ENCODE data around the gene CADM2. TPM values are rescaled to one million over a fixed set of nuclear protein-coding genes. Genes with fewer than 3 reads are reported as not detected.

The CADM2 gene
- total RNA-seq, 2 experiments from 2014 or later, result not detected

DNA sequence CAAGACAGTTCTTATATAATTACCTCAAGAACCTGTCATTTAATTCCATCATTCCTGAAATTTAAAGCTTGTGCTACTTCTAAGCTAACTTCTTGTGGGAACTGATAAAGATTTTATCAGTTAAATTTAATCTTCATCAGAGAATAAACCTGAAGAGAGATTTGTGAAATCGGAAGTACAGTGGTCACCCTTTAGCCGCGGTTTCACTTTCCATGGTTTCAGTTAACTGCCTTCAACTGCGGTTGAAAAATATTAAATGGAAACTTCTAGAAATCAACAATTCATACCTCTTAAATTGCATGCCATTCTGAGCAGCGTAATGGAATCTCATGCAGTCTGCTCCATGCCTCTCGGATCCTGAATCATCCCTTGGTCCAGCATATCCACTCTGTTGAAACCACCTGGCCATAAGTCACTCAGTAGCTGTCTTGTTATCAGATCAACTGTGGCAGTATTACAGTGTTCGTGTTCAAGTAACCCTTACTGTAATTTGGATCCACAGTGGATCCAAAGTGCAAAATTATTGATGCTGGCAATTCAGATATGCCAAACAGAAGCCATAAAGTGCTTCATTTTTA lies 626.1 kb downstream of the CADM2 start:
- H3K9me3 Mint-ChIP-seq, result no peaks in the 10 kb centered on the region
- no peak overlapping the region for H3K27ac Mint-ChIP-seq
- CTCF ChIA-PET, result no interaction called here
- H3K36me3 Mint-ChIP-seq (ENCODE audit: low read depth), result no peaks in the 10 kb centered on the region
- H3K4me1 Mint-ChIP-seq (ENCODE audit: low read depth), result no peaks in the 10 kb centered on the region
- no peak overlapping the region for H3K4me3 Mint-ChIP-seq
- no peak for DNase-seq
- no peaks in the 10 kb centered on the region for H3K27me3 Mint-ChIP-seq (ENCODE audit: low read depth)
- intact Hi-C loops (cut with micrococcal nuclease), result no loop called here

DNA sequence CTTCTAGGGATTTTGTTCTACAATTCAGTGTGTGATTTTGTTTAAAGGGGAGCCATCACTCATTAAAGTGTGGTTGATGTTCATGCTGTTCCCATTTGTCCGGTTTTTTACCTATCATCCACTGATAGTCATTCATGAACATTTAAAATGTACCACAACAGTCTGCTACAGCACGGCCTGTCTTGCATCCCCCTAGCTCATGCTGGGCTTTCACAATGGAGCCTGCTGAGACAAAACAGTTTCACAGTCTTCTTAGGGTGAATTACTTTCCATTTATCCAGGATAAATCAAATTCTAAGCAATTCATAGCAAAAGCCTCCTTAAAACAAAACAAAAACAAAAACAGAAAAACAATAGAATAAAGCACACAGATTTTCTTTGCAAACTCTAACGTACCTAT lies 627.2 kb downstream of the CADM2 start:
- H3K27ac Mint-ChIP-seq, result no peak overlapping the region
- CTCF ChIA-PET, result no interaction called here
- no peaks in the 10 kb centered on the region for H3K27me3 Mint-ChIP-seq (ENCODE audit: low read depth)
- DNase-seq, result no peak
- intact Hi-C loops (cut with micrococcal nuclease), result no loop called here
- no peaks in the 10 kb centered on the region for H3K36me3 Mint-ChIP-seq (ENCODE audit: low read depth)
- H3K9me3 Mint-ChIP-seq, result no peaks in the 10 kb centered on the region
- H3K4me1 Mint-ChIP-seq (ENCODE audit: low read depth), result no peaks in the 10 kb centered on the region
- no peak overlapping the region for H3K4me3 Mint-ChIP-seq

DNA sequence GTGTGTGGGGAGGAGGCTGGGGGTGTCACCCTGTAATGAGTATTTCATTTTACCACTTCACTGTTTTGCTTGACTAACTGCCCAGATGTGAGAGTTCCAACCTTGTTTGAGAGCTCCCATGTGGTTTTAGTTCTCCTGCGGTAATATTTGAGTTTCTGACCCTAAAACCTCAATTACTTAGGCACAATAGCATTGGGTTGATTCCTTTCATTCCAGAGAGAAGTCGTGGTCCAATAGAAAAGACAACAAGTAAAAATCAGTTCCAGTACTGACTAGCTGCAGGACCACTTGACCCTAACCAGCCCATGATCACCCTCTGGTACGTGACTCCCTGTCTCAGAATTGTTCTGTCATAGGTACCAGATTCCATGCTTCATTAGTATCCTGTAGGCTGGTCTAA lies 630.4 kb downstream of the CADM2 start:
- H3K4me3 Mint-ChIP-seq, result no peak overlapping the region
- H3K27ac Mint-ChIP-seq, result no peak overlapping the region
- intact Hi-C loops (cut with micrococcal nuclease), result no loop called here
- no peaks in the 10 kb centered on the region for H3K27me3 Mint-ChIP-seq (ENCODE audit: low read depth)
- H3K9me3 Mint-ChIP-seq, result no peaks in the 10 kb centered on the region
- H3K36me3 Mint-ChIP-seq (ENCODE audit: low read depth), result no peaks in the 10 kb centered on the region
- CTCF ChIA-PET, result no interaction called here
- no peaks in the 10 kb centered on the region for H3K4me1 Mint-ChIP-seq (ENCODE audit: low read depth)
- no peak for DNase-seq

DNA sequence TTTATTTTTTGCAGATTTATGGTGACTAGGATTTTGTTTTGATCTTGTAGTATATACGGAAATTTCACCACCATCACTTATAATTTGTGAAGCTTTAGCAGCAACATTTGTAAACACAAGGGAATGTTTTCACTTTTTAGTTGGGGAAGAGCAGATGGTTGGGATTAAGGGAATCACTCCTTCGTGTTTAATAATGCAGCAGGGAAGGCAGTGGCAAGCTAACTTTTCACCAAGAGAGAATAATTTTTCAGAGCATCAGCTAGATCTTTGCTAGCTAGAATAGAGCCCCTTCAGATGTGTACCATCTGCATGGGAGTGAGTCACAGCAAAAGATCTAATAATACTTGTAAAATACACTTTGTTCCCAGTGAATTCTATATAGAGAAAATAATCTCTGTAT lies 632.7 kb downstream of the CADM2 start:
- H3K4me1 Mint-ChIP-seq (ENCODE audit: low read depth), result no peaks in the 10 kb centered on the region
- intact Hi-C loops (cut with micrococcal nuclease), result no loop called here
- CTCF ChIA-PET, result no interaction called here
- H3K27me3 Mint-ChIP-seq (ENCODE audit: low read depth), result no peaks in the 10 kb centered on the region
- no peak overlapping the region for H3K4me3 Mint-ChIP-seq
- no peak overlapping the region for H3K27ac Mint-ChIP-seq
- no peaks in the 10 kb centered on the region for H3K9me3 Mint-ChIP-seq
- no peaks in the 10 kb centered on the region for H3K36me3 Mint-ChIP-seq (ENCODE audit: low read depth)
- no peak for DNase-seq

DNA sequence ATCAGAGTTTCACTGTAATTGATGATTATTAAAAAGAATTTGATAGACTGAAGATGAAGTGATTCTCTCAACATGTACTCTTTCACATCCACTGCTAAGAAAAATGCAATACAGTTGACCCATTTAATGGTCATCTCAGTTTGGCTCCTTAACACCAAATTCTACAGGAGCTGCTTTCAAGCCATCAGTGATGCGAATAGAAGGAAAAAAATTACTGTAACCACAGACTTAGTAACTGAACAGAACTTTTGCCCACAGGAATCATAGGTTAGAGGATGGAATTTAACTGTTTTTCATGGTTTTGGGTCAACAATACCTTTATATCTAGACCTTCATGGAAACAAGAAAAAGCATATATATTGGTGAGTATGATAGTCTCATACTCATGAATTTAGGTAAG lies 633.5 kb downstream of the CADM2 start:
- H3K27me3 Mint-ChIP-seq (ENCODE audit: low read depth), result no peaks in the 10 kb centered on the region
- intact Hi-C loops (cut with micrococcal nuclease), result no loop called here
- DNase-seq, result no peak
- no peaks in the 10 kb centered on the region for H3K9me3 Mint-ChIP-seq
- no peak overlapping the region for H3K4me3 Mint-ChIP-seq
- H3K36me3 Mint-ChIP-seq (ENCODE audit: low read depth), result no peaks in the 10 kb centered on the region
- H3K27ac Mint-ChIP-seq, result no peak overlapping the region
- H3K4me1 Mint-ChIP-seq (ENCODE audit: low read depth), result no peaks in the 10 kb centered on the region
- CTCF ChIA-PET, result no interaction called here

DNA sequence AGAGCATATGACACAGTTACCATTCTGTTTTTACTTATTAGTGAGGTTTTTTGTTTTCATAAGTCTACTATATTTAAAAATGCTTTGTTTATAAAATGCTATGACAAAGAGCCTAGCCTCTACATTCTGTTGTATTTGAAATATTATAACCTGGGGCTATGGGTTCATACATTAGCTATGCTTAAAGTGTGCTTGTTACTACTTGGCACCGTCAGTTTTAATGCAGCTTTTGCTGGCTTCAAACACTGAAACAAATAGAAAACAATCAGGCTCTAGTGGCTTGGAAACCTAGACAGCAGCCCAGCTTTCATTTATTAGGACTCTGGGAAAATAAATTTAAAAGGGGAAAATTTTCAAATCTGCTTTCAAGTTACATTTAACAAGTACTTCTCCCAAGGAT lies 635.9 kb downstream of the CADM2 start:
- no peak overlapping the region for H3K27ac Mint-ChIP-seq
- no peak for DNase-seq
- no peak overlapping the region for H3K4me3 Mint-ChIP-seq
- CTCF ChIA-PET, result interaction anchor here (0.6 kb wide), 1 partner anchor 22 kb away, joined by 3 read pairs; no protein-coding TSS in a partner anchor
- H3K36me3 Mint-ChIP-seq (ENCODE audit: low read depth), result no peaks in the 10 kb centered on the region
- H3K9me3 Mint-ChIP-seq, result no peaks in the 10 kb centered on the region
- no peaks in the 10 kb centered on the region for H3K27me3 Mint-ChIP-seq (ENCODE audit: low read depth)
- H3K4me1 Mint-ChIP-seq (ENCODE audit: low read depth), result no peaks in the 10 kb centered on the region
- intact Hi-C loops (cut with micrococcal nuclease), result no loop called here

DNA sequence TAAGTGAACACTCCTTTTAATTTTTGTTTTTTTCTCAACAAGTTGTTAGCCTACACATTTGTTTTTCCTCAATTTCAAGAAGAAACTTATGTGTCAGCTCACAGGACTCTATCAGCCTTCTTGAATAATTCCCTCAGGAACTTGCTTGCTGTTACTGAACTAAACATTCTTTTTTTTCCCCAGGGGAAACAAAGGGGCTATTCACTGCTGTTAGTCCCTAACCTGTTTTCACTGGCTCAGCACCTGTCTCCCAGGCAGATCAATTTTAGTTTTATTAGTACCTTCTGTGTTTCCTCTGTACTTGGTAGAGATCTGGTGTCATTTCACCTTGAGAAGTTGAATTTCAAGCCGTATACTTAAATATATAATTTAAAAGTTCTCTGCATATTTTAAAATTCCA lies 644.6 kb downstream of the CADM2 start:
- CTCF ChIA-PET, result no interaction called here
- H3K4me1 Mint-ChIP-seq (ENCODE audit: low read depth), result no peaks in the 10 kb centered on the region
- H3K27ac Mint-ChIP-seq, result no peak overlapping the region
- no peak overlapping the region for H3K4me3 Mint-ChIP-seq
- intact Hi-C loops (cut with micrococcal nuclease), result no loop called here
- DNase-seq, result no peak
- no peaks in the 10 kb centered on the region for H3K9me3 Mint-ChIP-seq
- no peaks in the 10 kb centered on the region for H3K27me3 Mint-ChIP-seq (ENCODE audit: low read depth)
- no peaks in the 10 kb centered on the region for H3K36me3 Mint-ChIP-seq (ENCODE audit: low read depth)

DNA sequence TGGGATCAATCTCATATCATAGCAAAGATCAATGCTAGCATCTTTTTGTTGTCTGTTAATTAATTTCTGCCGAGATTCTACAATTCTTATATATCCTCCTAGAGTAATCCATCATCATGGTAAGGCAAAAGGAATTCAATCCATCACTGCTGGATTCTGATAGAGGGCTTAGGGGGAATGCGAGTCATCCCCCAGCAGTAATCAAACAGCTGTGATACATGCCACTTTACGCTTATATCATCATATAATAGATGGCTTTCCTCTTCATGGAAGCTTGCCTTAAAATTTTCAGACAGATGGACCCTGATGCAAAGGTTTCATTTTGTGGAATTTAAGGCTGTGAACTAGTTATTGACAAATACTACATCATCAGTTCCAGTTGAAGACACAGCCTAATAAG lies 645.9 kb downstream of the CADM2 start:
- no peak for DNase-seq
- H3K4me3 Mint-ChIP-seq, result no peak overlapping the region
- CTCF ChIA-PET, result no interaction called here
- no peaks in the 10 kb centered on the region for H3K27me3 Mint-ChIP-seq (ENCODE audit: low read depth)
- H3K27ac Mint-ChIP-seq, result no peak overlapping the region
- no peaks in the 10 kb centered on the region for H3K36me3 Mint-ChIP-seq (ENCODE audit: low read depth)
- intact Hi-C loops (cut with micrococcal nuclease), result no loop called here
- H3K4me1 Mint-ChIP-seq (ENCODE audit: low read depth), result no peaks in the 10 kb centered on the region
- no peaks in the 10 kb centered on the region for H3K9me3 Mint-ChIP-seq

DNA sequence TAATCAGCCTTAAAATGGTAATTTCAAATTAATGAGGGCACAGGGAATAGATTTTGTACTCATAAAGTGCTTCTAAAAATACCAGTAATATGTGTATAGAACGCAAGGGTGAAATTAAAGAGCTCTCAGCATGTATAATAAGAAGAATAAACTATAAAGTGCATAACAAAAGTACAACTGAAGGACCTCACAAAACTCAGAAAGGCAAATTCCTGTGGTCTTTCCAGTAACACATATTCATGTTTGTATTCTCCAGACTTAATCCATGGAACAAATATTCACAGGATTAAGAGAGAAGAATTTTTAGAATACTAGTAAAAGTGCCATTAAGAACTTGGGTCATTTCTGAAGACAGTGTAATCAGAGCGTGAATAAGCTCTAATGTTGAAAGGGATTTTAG lies 646.3 kb downstream of the CADM2 start:
- H3K27me3 Mint-ChIP-seq (ENCODE audit: low read depth), result no peaks in the 10 kb centered on the region
- no peak for DNase-seq
- CTCF ChIA-PET, result no interaction called here
- H3K36me3 Mint-ChIP-seq (ENCODE audit: low read depth), result no peaks in the 10 kb centered on the region
- intact Hi-C loops (cut with micrococcal nuclease), result no loop called here
- no peak overlapping the region for H3K4me3 Mint-ChIP-seq
- H3K27ac Mint-ChIP-seq, result no peak overlapping the region
- H3K4me1 Mint-ChIP-seq (ENCODE audit: low read depth), result no peaks in the 10 kb centered on the region
- H3K9me3 Mint-ChIP-seq, result no peaks in the 10 kb centered on the region

DNA sequence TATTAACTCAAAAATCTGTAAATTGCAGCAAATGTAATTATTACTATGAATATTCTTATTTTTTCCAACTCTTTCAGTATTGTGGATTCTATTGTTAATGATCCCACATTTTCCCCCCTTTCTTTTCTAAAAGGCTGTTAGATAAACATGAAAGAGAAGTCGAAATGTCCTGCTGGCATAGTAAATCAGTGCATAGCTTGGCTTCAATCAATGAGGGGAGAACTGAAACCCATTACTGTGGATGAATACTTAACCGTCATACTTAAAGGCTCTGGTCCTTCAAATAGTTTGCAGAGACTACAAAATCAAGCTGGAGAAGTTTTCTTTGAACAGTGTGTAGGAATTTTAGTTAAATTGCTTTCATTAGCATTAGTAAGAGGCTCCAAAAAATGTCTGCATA lies 667.9 kb downstream of the CADM2 start:
- intact Hi-C loops (cut with micrococcal nuclease), result no loop called here
- Mint-ChIP-seq H3K4me1 (ENCODE audit: low read depth) (no peaks in the 10 kb centered on the region), H3K27me3 (ENCODE audit: low read depth) (no peaks in the 10 kb centered on the region), H3K9me3 (peaks cover 1% of the 10 kb centered on the region), H3K36me3 (ENCODE audit: low read depth) (no peaks in the 10 kb centered on the region), H3K4me3 (no peak overlapping the region), H3K27ac (no peak overlapping the region)
- CTCF ChIA-PET, result no interaction called here
- DNase-seq, result no peak

DNA sequence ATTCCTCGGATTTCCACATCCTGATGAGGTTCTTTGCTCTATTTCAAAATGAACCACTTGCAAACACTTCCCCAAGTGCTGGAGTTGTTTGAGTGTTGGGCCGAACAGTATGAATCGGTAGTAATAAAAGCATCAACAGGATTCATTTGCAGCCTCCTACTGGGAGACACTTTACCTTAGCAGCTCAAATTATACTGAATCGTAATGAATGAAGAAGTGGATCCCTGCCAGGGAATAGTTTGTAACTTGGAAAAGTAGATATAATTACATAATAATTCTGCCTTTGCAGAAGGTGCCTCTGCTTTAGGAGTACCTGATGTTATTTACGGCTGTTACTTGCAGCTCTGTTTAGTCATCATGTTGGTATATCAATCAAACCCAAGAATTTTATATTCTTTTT lies 669.1 kb downstream of the CADM2 start:
- DNase-seq, result no peak
- H3K27ac Mint-ChIP-seq, result no peak overlapping the region
- no peaks in the 10 kb centered on the region for H3K4me1 Mint-ChIP-seq (ENCODE audit: low read depth)
- H3K36me3 Mint-ChIP-seq (ENCODE audit: low read depth), result no peaks in the 10 kb centered on the region
- CTCF ChIA-PET, result no interaction called here
- no peak overlapping the region for H3K4me3 Mint-ChIP-seq
- intact Hi-C loops (cut with micrococcal nuclease), result no loop called here
- no peaks in the 10 kb centered on the region for H3K27me3 Mint-ChIP-seq (ENCODE audit: low read depth)
- peaks cover 1% of the 10 kb centered on the region for H3K9me3 Mint-ChIP-seq

DNA sequence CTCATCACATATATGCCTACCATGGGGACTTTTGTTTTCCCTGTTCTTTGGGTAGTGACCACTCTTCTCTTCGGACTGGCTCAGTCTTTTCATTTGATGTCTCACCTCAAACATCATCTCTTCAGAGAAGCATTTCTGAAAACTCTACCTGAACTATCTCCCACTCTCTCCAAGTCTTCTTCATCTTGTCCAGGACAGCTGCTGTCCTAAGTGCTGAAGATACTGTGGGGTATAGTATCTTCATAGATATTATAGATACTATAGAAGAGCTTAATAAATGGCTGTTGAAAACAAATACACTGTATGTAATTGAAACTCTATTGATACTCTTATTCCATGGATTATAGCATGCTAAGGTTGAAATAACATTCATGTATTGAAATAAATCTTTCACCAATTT lies 672.3 kb downstream of the CADM2 start:
- CTCF ChIA-PET, result no interaction called here
- no peaks in the 10 kb centered on the region for H3K27me3 Mint-ChIP-seq (ENCODE audit: low read depth)
- no peaks in the 10 kb centered on the region for H3K36me3 Mint-ChIP-seq (ENCODE audit: low read depth)
- no peak overlapping the region for H3K4me3 Mint-ChIP-seq
- H3K27ac Mint-ChIP-seq, result no peak overlapping the region
- intact Hi-C loops (cut with micrococcal nuclease), result no loop called here
- H3K4me1 Mint-ChIP-seq (ENCODE audit: low read depth), result no peaks in the 10 kb centered on the region
- DNase-seq, result no peak
- peaks cover 1% of the 10 kb centered on the region for H3K9me3 Mint-ChIP-seq

DNA sequence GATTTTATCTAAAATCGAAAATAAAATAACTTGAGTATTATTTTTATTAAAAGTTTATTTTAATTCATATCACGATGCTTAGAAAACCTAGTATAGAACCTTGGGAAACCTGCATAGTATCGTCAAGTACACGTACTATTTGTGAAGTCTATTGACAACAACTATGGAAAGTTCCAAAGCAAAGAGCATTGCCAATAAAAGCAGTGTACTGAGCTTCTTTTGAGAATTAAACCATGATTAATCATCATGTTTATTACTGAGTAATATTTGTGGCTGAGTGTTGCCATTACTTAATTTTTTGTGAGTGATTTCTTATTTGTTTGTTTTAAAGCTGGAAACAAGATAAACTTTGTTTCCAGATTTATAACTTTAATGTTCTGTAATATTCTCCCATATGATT lies 674.1 kb downstream of the CADM2 start:
- Mint-ChIP-seq H3K36me3 (ENCODE audit: low read depth) (no peaks in the 10 kb centered on the region), H3K4me1 (ENCODE audit: low read depth) (no peaks in the 10 kb centered on the region), H3K4me3 (no peak overlapping the region), H3K9me3 (no peaks in the 10 kb centered on the region), H3K27ac (no peak overlapping the region), H3K27me3 (ENCODE audit: low read depth) (no peaks in the 10 kb centered on the region)
- intact Hi-C loops (cut with micrococcal nuclease), result no loop called here
- CTCF ChIA-PET, result no interaction called here
- DNase-seq, result no peak

DNA sequence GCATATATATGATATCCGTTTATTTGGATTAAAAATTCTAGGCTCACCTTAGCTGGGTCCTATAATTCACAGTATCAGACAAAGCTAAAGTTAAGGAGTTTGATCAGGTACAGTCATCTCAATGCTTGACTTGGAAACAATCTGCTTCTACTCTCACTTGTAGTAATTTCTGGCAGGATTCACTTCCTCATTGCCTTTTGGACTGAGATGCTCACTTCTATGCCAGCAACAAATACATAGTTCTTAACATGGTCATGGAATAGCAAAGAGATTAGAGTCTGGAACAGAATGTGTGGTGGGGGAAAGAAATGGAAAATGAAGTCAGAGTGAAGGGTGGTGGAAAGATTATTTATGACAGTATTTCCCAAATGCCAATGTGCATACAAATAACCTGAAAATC lies 693.6 kb downstream of the CADM2 start:
- H3K27ac Mint-ChIP-seq, result no peak overlapping the region
- CTCF ChIA-PET, result no interaction called here
- H3K4me3 Mint-ChIP-seq, result no peak overlapping the region
- no peaks in the 10 kb centered on the region for H3K4me1 Mint-ChIP-seq (ENCODE audit: low read depth)
- intact Hi-C loops (cut with micrococcal nuclease), result no loop called here
- DNase-seq, result no peak
- H3K27me3 Mint-ChIP-seq (ENCODE audit: low read depth), result no peaks in the 10 kb centered on the region
- H3K36me3 Mint-ChIP-seq (ENCODE audit: low read depth), result no peaks in the 10 kb centered on the region
- H3K9me3 Mint-ChIP-seq, result peaks cover 6% of the 10 kb centered on the region

All from activated naive CD4-positive, alpha-beta T cell treated with anti-CD3 and anti-CD28 coated beads for 36 hours (primary cell).